Measurements from ENCODE around the gene CDH23. TPM values are rescaled to one million over a fixed set of nuclear protein-coding genes. Genes with fewer than 3 reads are reported as not detected.

The CDH23 gene
- total and polyA plus RNA-seq, 12 donors, result 1.7 to 20.2 (median 7.8) TPM

GRCh38 chr10:71587941-71588573 lies 191.3 kb downstream of the CDH23 start:
- WGBS, 4 donors, result 60 to 72% (median 67%) methylated on average over 6 to 8 of the region's 8 CpGs
- no peaks in the 10 kb centered on the region for H3K9me3 ChIP-seq (replicated peaks in 1 of 3)
- H3K27ac ChIP-seq, result no peak overlapping the region
- no peak overlapping the region for H3K4me3 ChIP-seq
- H3K27me3 ChIP-seq, result no peaks in the 10 kb centered on the region
- TF ChIP-seq CTCF (IDR thresholded peaks at IDR 0.05) (no peak), POLR2A (IDR thresholded peaks at IDR 0.05) (no peak)
- no peak for DNase-seq
- H3K4me1 ChIP-seq (replicated peaks in 1 of 2), result no peaks in the 10 kb centered on the region
- intact Hi-C loops (cut with DNase I), result no loop called here
- H3K36me3 ChIP-seq (replicated peaks in 1 of 2), result no peaks in the 10 kb centered on the region

DNA sequence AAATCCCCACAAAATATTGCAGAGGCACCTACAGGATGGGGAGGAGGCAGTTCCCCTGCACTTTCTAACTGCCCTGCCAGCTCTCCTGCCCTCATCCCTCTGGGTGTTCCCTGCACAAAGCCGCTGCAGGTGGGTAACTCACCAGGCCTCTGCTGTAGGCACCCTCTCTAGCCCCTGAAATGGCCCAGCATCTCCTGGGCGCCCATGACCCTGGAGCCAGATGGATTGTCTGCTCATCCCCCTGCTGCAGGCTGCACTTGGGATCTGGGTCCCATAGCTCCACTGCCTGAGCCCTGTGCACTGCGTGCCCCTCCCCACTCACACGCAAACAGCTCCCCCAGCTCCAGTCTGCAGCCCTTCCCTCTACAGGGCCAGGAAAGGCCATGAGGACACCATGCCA lies 192.0 kb downstream of the CDH23 start:
- Histone ChIP-seq H3K36me3 (replicated peaks in 1 of 2) (no peaks in the 10 kb centered on the region), H3K4me1 (replicated peaks in 1 of 2) (no peaks in the 10 kb centered on the region), H3K4me3 (no peak overlapping the region), H3K27me3 (no peaks in the 10 kb centered on the region), H3K27ac (no peak overlapping the region), H3K9me3 (replicated peaks in 1 of 3) (no peaks in the 10 kb centered on the region)
- no peak for DNase-seq
- no peak for TF ChIP-seq CTCF (IDR thresholded peaks at IDR 0.05)
- TF ChIP-seq POLR2A (IDR thresholded peaks at IDR 0.05), result no peak
- WGBS, 4 donors, result 60 to 83% (median 69%) methylated on average over 2 to 4 of the region's 4 CpGs
- intact Hi-C loops (cut with DNase I), result no loop called here

- TF ChIP-seq POLR2A (IDR thresholded peaks at IDR 0.05) (no peak), CTCF (IDR thresholded peaks at IDR 0.05) (no peak)
- H3K9me3 ChIP-seq (replicated peaks in 1 of 3), result no peaks in the 10 kb centered on the region
- no peak overlapping the region for H3K27ac ChIP-seq
- intact Hi-C loops (cut with DNase I), result no loop called here
- H3K36me3 ChIP-seq (replicated peaks in 1 of 2), result no peaks in the 10 kb centered on the region
- H3K4me3 ChIP-seq, result no peak overlapping the region
- WGBS, 4 donors, result 62 to 70% (median 63%) methylated on average over 14 of the region's 14 CpGs
- no peak for DNase-seq
- no peaks in the 10 kb centered on the region for H3K4me1 ChIP-seq (replicated peaks in 1 of 2)
- H3K27me3 ChIP-seq, result no peaks in the 10 kb centered on the region
Measured at GRCh38 chr10:71589617-71590551, 193.2 kb downstream of the CDH23 start.

GRCh38 chr10:71590781-71591350 lies 194.1 kb downstream of the CDH23 start:
- no peak for DNase-seq
- Histone ChIP-seq H3K4me1 (replicated peaks in 1 of 2) (no peaks in the 10 kb centered on the region), H3K27me3 (no peaks in the 10 kb centered on the region), H3K9me3 (replicated peaks in 1 of 3) (no peaks in the 10 kb centered on the region), H3K4me3 (no peak overlapping the region), H3K27ac (no peak overlapping the region), H3K36me3 (replicated peaks in 1 of 2) (no peaks in the 10 kb centered on the region)
- 79 to 91% (median 85%) methylated on average over 10 of the region's 10 CpGs for WGBS, 4 donors
- TF ChIP-seq POLR2A (IDR thresholded peaks at IDR 0.05), result no peak
- no peak for TF ChIP-seq CTCF (IDR thresholded peaks at IDR 0.05)
- intact Hi-C loops (cut with DNase I), result no loop called here

All from adrenal gland (tissue), 12 donors.